H9 (cell line): ENCODE results near the gene TRPC3. TPM values are rescaled to one million over a fixed set of nuclear protein-coding genes. Genes with fewer than 3 reads are reported as not detected.

Experiments used
- DNase-seq: peaks from one replicate; pipeline ENCODE4 v3.0.0-alpha.2; 2017
- H2AFZ ChIP-seq: one replicate; pipeline ENCODE4 v1.6.1; 2013; ENCODE audit warnings: mild to moderate bottlenecking, low read length, control low read depth, moderate library complexity
- H2AK5ac ChIP-seq: 2 replicates; pipeline ENCODE4 v1.6.1; 2013; ENCODE audit warnings: low read length, control low read depth, mixed read lengths; ENCODE audit not compliant: insufficient read length
- H2BK120ac ChIP-seq: one replicate; pipeline ENCODE4 v1.6.1; 2013; ENCODE audit warnings: low read depth, mild to moderate bottlenecking, low read length, control low read depth, inconsistent platforms; ENCODE audit not compliant: poor library complexity, severe bottlenecking
- H2BK12ac ChIP-seq: 2 replicates; pipeline ENCODE4 v1.6.1; 2013; ENCODE audit warnings: low read length, control low read depth, mixed read lengths, low read depth; ENCODE audit not compliant: insufficient read length
- H2BK15ac ChIP-seq: 2 replicates; pipeline ENCODE4 v1.6.1; 2013; ENCODE audit warnings: low read depth, low read length, control low read depth
- H2BK20ac ChIP-seq: one replicate; pipeline ENCODE4 v1.6.1; 2013; ENCODE audit warnings: low read depth, mild to moderate bottlenecking, low read length, control low read depth, inconsistent platforms; ENCODE audit not compliant: poor library complexity, severe bottlenecking
- H2BK5ac ChIP-seq: 2 replicates; pipeline ENCODE4 v1.6.1; 2013; ENCODE audit warnings: low read length, control low read depth, mixed read lengths; ENCODE audit not compliant: insufficient read length
- H3K14ac ChIP-seq: 2 replicates; pipeline ENCODE4 v1.6.1; 2013; ENCODE audit warnings: low read length, control low read depth; ENCODE audit not compliant: insufficient read depth
- H3K18ac ChIP-seq: 2 replicates; pipeline ENCODE4 v1.6.1; 2013; ENCODE audit warnings: low read depth, mild to moderate bottlenecking, mixed read lengths, low read length, control low read depth; ENCODE audit not compliant: insufficient read length
- H3K23ac ChIP-seq: 2 replicates; pipeline ENCODE4 v1.6.1; 2013; ENCODE audit warnings: low read length, control low read depth, mixed read lengths, low read depth; ENCODE audit not compliant: insufficient read length
- H3K23me2 ChIP-seq: 2 replicates; pipeline ENCODE4 v1.6.1; 2013; ENCODE audit warnings: low read depth, mild to moderate bottlenecking, mixed read lengths, low read length, control low read depth; ENCODE audit not compliant: insufficient read length, poor library complexity, severe bottlenecking
- H3K27ac ChIP-seq: 2 replicates; pipeline ENCODE4 v1.5.1; 2013; ENCODE audit warnings: low read length, control low read depth, mixed read lengths, low read depth; ENCODE audit not compliant: insufficient read length
- H3K27me3 ChIP-seq: 2 replicates; pipeline ENCODE4 v1.6.1; 2013; ENCODE audit warnings: low read length, control low read depth, inconsistent platforms; ENCODE audit not compliant: insufficient read depth
- H3K4ac ChIP-seq: 2 replicates; pipeline ENCODE4 v1.6.1; 2013; ENCODE audit warnings: low read depth, mild to moderate bottlenecking, control low read depth, inconsistent platforms, low read length, moderate library complexity
- H3K4me1 ChIP-seq: 2 replicates; pipeline ENCODE4 v1.6.1; 2013; ENCODE audit warnings: low read length, control low read depth, inconsistent platforms; ENCODE audit not compliant: insufficient read depth
- H3K4me2 ChIP-seq: 2 replicates; pipeline ENCODE4 v1.6.1; 2013; ENCODE audit warnings: low read length, control low read depth, mixed read lengths; ENCODE audit not compliant: insufficient read length, insufficient read depth
- H3K56ac ChIP-seq: 2 replicates; pipeline ENCODE4 v1.6.1; 2013; ENCODE audit warnings: low read depth, mild to moderate bottlenecking, mixed read lengths, low read length, control low read depth; ENCODE audit not compliant: insufficient read length
- H3K79me1 ChIP-seq: 2 replicates; pipeline ENCODE4 v1.6.1; 2013; ENCODE audit warnings: low read depth, mild to moderate bottlenecking, moderate library complexity, low read length, control low read depth, inconsistent platforms; ENCODE audit not compliant: insufficient read depth, poor library complexity, severe bottlenecking
- H3K79me2 ChIP-seq: 2 replicates; pipeline ENCODE4 v1.6.1; 2013; ENCODE audit warnings: low read length, control low read depth, inconsistent platforms; ENCODE audit not compliant: insufficient read depth
- H3K9ac ChIP-seq: 2 replicates; pipeline ENCODE4 v1.6.1; 2013; ENCODE audit warnings: low read length, control low read depth, mixed read lengths; ENCODE audit not compliant: insufficient read length; ENCODE audit errors: extremely low read depth
- H3K9me3 ChIP-seq: one replicate; pipeline ENCODE4 v1.6.1; 2013; ENCODE audit warnings: low read depth, low read length, inconsistent platforms; ENCODE audit not compliant: control insufficient read depth
- H3T11ph ChIP-seq: one replicate; pipeline ENCODE4 v1.6.1; 2013; ENCODE audit warnings: mild to moderate bottlenecking, low read length, control low read depth, inconsistent platforms
- H4K20me1 ChIP-seq: one replicate; pipeline ENCODE4 v1.6.1; 2013; ENCODE audit not compliant: control insufficient read depth, insufficient read length, insufficient read depth
- H4K5ac ChIP-seq: 2 replicates; pipeline ENCODE4 v1.6.1; 2013; ENCODE audit warnings: low read depth, mild to moderate bottlenecking, mixed read lengths, low read length, control low read depth; ENCODE audit not compliant: insufficient read length
- H4K8ac ChIP-seq: replicated peaks from 2 replicates; pipeline ENCODE4 v1.6.1; 2013; ENCODE audit warnings: low read length, control low read depth, mixed read lengths, low read depth; ENCODE audit not compliant: insufficient read length
- H4K91ac ChIP-seq: 2 replicates; pipeline ENCODE4 v1.6.1; 2013; ENCODE audit warnings: low read depth, mild to moderate bottlenecking, moderate library complexity, mixed read lengths, low read length, control low read depth; ENCODE audit not compliant: insufficient read length
- H3K27ac Mint-ChIP-seq, 3 experiments: 2 replicates in 2 of 3; 3 replicates in 1 of 3; pipeline ENCODE4 v1.8.0; 2020 to 2021; ENCODE audit warnings: mixed read lengths in 3 of 3, mild to moderate bottlenecking in 1 of 3, moderate library complexity in 1 of 3
- H3K27me3 Mint-ChIP-seq: 2 replicates; pipeline ENCODE4 v1.8.0; 2021; ENCODE audit warnings: low read depth, mild to moderate bottlenecking, moderate library complexity, mixed read lengths
- H3K36me3 Mint-ChIP-seq, 3 experiments: 2 replicates in 2 of 3; 3 replicates in 1 of 3; pipeline ENCODE4 v1.8.0; 2020 to 2021; ENCODE audit warnings: low read depth in 3 of 3, mixed read lengths in 3 of 3; ENCODE audit not compliant: insufficient read depth in 1 of 3
- H3K4me1 Mint-ChIP-seq, 2 experiments: 2 replicates each; pipeline ENCODE4 v1.8.0; 2020; ENCODE audit warnings: mixed read lengths in 2 of 2
- H3K4me3 Mint-ChIP-seq, 2 experiments: 2 replicates in 1 of 2; 3 replicates in 1 of 2; pipeline ENCODE4 v1.8.0; 2020 to 2021; ENCODE audit warnings: mild to moderate bottlenecking in 2 of 2, mixed read lengths in 2 of 2, moderate library complexity in 1 of 2
- H3K9me3 Mint-ChIP-seq, 2 experiments: 2 replicates in 1 of 2; 3 replicates in 1 of 2; pipeline ENCODE4 v1.8.0; 2020; ENCODE audit warnings: mild to moderate bottlenecking in 2 of 2, mixed read lengths in 2 of 2, moderate library complexity in 1 of 2
- CTCF ChIP-seq: fragments of 200-600 bp; sonication (generic); conservative IDR thresholded peaks from 3 replicates; pipeline ENCODE4 v1.8.0; 2021; ENCODE audit warnings: antibody characterized with exemption, mild to moderate bottlenecking
- WGBS: extraction: QIAGEN DNeasy Blood & Tissue Kit; methylation state at CpG from one replicate; pipeline ENCODE4 v1.1.7; 2013; ENCODE audit warnings: missing lambda C conversion rate, low lambda C conversion rate, mixed read lengths; ENCODE audit not compliant: insufficient read length; ENCODE audit errors: extremely low coverage; 5-methylcytosine and 5-hydroxymethylcytosine counted together
- total RNA-seq: library from RNA; stranded (reverse); gene quantifications from 2 replicates; pipeline ENCODE4 v1.2.1, GENCODE V29; 2021

The TRPC3 gene
- total RNA-seq, 1 experiment from 2014 or later = 0.13 TPM

- Histone ChIP-seq H3K27me3 (peaks cover 10% of the 10 kb centered on the region; the same call in 1 of the 2 replicates), H4K20me1 (no peaks in the 10 kb centered on the region), H3K23me2 (peaks cover under 1% of the 10 kb centered on the region), H3K56ac (no peak overlapping the region), H3K18ac (no peak overlapping the region), H2BK5ac (no peak overlapping the region), H3K79me2 (no peaks in the 10 kb centered on the region), H4K5ac (no peak overlapping the region), H2AK5ac (no peak overlapping the region), H3K4me1 (no peaks in the 10 kb centered on the region), H2AFZ (no peak overlapping the region), H2BK20ac (no peak overlapping the region), H4K8ac (no peak overlapping the region), H3K4me2 (no peak overlapping the region), H3K79me1 (no peaks in the 10 kb centered on the region), H2BK15ac (no peak overlapping the region), H2BK120ac (no peak overlapping the region), H3K27ac (no peak overlapping the region), H3T11ph (no peak overlapping the region), H4K91ac (no peak overlapping the region), H3K9ac (no peak overlapping the region), H3K4ac (no peak overlapping the region), H3K14ac (no peak overlapping the region), H2BK12ac (no peak overlapping the region), H3K9me3 (no peaks in the 10 kb centered on the region), H3K23ac (no peak overlapping the region)
- WGBS = no CpG with 5 or more reads among the region's 3 CpGs
- peaks cover 1% of the 10 kb centered on the region in 2 experiments for H3K4me1 Mint-ChIP-seq
- no peaks in the 10 kb centered on the region; a peak in 1 of 5 replicates for H3K9me3 Mint-ChIP-seq
- no peak overlapping the region for H3K4me3 Mint-ChIP-seq
- no peak overlapping the region for H3K27ac Mint-ChIP-seq
- no peak for DNase-seq
- H3K27me3 Mint-ChIP-seq = peaks cover 44% of the 10 kb centered on the region
- no peak for TF ChIP-seq CTCF
- no peaks in the 10 kb centered on the region; a peak in 1 of 7 replicates for H3K36me3 Mint-ChIP-seq
These were observed 5.4 kb upstream of the TRPC3 start for GRCh38 chr4:121957266-121957665.
